Lower leg skin (tissue), 4 donors: ENCODE results near the gene PNKP. TPM values are rescaled to one million over a fixed set of nuclear protein-coding genes. Genes with fewer than 3 reads are reported as not detected.

ENCODE experiments used
- DNase-seq, 2 donors: peaks; one replicate each; pipeline ENCODE4 v3.0.0-alpha.2; 2019; ENCODE audit warnings: low spot score in 2 of 2
- H3K4me3 ChIP-seq: fragments of 200-600 bp; sonication (generic); 2 replicates; pipeline ENCODE4 v1.5.1; 2017; ENCODE audit warnings: mild to moderate bottlenecking, low read depth; ENCODE audit not compliant: poor library complexity, severe bottlenecking
- POLR2A ChIP-seq, 2 donors: fragments of 450-650 bp; IDR thresholded peaks; one replicate each; pipeline ENCODE4 v1.6.1; 2016 to 2017; ENCODE audit warnings: antibody characterized with exemption in 2 of 2, mild to moderate bottlenecking in 1 of 2, moderate library complexity in 1 of 2
- WGBS, 2 donors: methylation state at CpG; one replicate each; pipeline ENCODE4 v1.1.5; 2018; 5-methylcytosine and 5-hydroxymethylcytosine counted together
- intact Hi-C: fragments of 100-400 bp; cut with DNase I; formaldehyde crosslinking; loops from one replicate; pipeline ENCODE4 v1.15.0; 2023; ENCODE audit warnings: low total_unique reads
- total RNA-seq, 4 donors: library from RNA; depleted of rRNA; stranded (reverse); fragments of >200 nt; gene quantifications; one replicate each; pipeline ENCODE4 v1.1.0, GENCODE V29; 2016
- TF ChIP-seq, protein P1 (sequence below), 3 donors: fragments of 450-650 bp; IDR thresholded peaks; one replicate each; pipeline ENCODE4 v1.5.1; 2016; ENCODE audit warnings: antibody characterized with exemption in 3 of 3, mild to moderate bottlenecking in 3 of 3, moderate library complexity in 2 of 3

Gene PNKP
- total RNA-seq, 4 donors from 2014 or later = 29.3 to 49.7 (median 35.1) TPM

DNA sequence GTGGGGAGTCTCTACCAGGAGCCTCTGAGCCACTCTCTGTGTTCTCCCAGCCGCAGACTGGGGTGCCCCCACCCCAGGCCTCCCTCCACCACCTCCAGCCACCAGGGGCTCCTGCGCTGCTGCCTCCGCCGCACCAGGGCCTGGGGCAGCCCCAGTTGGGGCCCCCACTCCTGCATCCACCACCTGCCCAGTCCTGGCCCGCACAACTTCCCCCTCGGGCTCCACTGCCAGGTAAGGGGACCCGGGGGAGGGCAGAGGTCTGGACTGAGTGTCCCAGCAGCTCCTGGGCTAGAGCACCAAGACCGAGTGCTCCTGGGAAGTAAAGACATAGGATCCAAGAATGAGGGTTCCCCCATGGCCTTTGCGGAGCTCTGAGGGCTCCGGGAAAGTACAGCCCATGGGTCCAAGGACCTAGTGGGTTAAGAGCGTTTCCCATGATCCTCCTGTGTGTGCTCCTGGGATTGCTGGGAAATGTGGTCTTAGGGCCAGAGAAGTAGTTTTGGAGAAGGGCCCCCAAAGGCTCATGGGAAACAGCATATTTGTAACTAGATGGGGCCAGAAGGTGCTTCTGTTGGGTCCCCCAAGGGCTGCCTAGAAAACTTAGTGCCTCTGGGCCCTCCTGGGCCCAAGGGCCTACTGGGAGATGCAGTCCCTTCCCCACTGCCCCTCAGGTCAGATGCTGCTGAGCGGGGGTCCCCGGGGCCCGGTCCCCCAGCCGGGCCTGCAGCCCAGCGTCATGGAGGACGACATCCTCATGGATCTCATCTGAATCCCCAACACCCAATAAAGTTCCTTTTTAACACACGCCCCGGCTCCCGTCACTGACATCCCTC is 31.0 kb downstream of the PNKP start:
- WGBS, 2 donors = 91 to 94% methylated on average over 15 to 20 of the region's 20 CpGs

DNA sequence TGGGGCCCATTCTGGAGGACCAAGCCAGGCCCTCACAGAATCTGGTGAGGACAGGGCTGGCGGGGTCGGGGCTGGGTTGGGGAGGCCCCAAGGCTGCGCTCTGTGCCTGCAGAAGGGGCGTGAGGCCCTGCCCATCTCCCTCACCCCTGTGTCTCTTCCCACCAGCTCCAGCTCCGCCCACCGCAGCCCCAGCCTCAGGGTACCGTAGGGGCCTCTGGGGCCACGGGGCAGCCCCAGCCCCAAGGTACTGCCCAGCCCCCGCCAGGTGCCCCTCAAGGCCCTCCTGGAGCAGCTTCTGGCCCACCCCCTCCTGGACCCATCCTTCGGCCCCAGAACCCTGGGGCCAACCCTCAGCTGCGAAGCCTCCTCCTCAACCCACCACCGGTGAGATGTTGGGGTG is 31.8 kb downstream of the PNKP start:
- intact Hi-C loops = no loop called here
- 93 to 97% methylated on average over 7 to 12 of the region's 12 CpGs for WGBS, 2 donors
- no peak for DNase-seq
- H3K4me3 ChIP-seq = no peak overlapping the region
- no peak for TF ChIP-seq POLR2A (IDR thresholded peaks at IDR 0.05)
- TF ChIP-seq, protein P1, sequence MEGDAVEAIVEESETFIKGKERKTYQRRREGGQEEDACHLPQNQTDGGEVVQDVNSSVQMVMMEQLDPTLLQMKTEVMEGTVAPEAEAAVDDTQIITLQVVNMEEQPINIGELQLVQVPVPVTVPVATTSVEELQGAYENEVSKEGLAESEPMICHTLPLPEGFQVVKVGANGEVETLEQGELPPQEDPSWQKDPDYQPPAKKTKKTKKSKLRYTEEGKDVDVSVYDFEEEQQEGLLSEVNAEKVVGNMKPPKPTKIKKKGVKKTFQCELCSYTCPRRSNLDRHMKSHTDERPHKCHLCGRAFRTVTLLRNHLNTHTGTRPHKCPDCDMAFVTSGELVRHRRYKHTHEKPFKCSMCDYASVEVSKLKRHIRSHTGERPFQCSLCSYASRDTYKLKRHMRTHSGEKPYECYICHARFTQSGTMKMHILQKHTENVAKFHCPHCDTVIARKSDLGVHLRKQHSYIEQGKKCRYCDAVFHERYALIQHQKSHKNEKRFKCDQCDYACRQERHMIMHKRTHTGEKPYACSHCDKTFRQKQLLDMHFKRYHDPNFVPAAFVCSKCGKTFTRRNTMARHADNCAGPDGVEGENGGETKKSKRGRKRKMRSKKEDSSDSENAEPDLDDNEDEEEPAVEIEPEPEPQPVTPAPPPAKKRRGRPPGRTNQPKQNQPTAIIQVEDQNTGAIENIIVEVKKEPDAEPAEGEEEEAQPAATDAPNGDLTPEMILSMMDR (IDR thresholded peaks at IDR 0.05) = no peak

More for the DNA sequence above, 31.0 kb downstream of the PNKP start:
- no peak overlapping the region for H3K4me3 ChIP-seq
- intact Hi-C loops = no loop called here
- no peak for TF ChIP-seq POLR2A (IDR thresholded peaks at IDR 0.05)
- TF ChIP-seq, protein P1 (IDR thresholded peaks at IDR 0.05) = no peak
- DNase-seq = no peak

DNA sequence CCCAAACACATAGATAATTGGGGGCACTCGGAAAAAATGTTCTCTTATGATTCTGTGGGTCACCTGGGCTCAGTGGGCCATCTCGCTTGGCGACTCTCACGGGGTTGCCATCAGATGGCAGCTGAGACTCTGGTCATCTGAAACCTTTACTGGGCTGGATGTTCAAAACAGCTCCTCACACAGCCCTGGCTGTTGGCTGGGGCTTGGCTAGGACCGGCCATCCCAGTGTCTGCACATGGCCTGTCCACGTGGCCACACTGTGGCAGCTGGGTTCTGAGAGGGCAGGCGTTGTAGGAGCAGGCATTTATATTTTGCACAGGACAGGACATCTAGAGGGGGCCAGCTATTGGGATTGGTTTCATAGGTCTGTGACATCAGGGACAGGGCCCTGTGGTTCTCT is 33.8 kb downstream of the PNKP start:
- intact Hi-C loops = no loop called here
- WGBS, 2 donors = 96 to 97% methylated on average over 7 of the region's 7 CpGs
- TF ChIP-seq, protein P1 (IDR thresholded peaks at IDR 0.05) = no peak
- no peak for TF ChIP-seq POLR2A (IDR thresholded peaks at IDR 0.05)
- H3K4me3 ChIP-seq = no peak overlapping the region
- no peak for DNase-seq

DNA sequence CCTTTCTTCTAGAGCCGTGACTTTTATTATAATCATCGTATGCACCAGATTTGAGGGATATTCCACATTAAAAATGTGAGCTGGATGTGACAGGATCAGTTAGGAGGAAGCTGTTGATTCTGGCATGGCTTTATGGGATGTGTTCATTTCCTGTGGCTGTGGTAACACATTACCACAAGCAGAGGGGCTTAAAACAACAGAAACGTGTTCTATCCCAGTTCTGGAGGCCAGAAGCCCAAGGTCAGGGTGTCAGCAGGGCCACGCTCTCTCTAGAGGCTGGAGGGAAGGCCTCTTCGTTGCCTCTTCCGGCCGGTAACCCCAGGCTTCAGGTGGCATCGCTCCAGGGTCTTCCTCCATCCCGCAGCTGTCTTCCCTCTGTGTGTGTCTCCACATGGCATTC is 34.8 kb downstream of the PNKP start:
- no peak overlapping the region for H3K4me3 ChIP-seq
- WGBS, 2 donors = 73 to 80% methylated on average over 9 of the region's 9 CpGs
- intact Hi-C loops = no loop called here
- no peak for DNase-seq
- TF ChIP-seq, protein P1 (IDR thresholded peaks at IDR 0.05) = no peak

DNA sequence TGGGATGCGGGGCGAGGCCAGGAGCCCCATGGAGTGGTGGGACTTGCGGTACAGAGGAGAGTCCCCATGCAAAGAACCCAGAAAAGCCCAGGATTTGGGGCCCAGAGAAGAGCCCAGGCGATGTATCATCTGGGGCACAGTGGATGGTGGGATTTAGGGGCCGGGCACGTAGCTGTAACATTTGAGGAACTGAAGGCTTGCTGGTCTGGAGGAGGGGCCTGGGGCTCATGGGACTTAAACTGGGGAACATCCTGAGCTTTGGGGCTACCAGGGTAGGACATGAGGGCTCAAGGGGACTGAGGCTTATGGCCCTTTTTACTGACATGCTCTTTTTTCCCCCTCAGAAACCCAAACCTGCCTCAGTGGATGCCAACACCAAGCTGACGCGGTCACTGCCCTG is 35.8 kb downstream of the PNKP start:
- DNase-seq = no peak
- no peak overlapping the region for H3K4me3 ChIP-seq
- no peak for TF ChIP-seq POLR2A (IDR thresholded peaks at IDR 0.05)
- TF ChIP-seq, protein P1 (IDR thresholded peaks at IDR 0.05) = no peak
- 90 to 92% methylated on average over 8 of the region's 8 CpGs for WGBS, 2 donors
- intact Hi-C loops = no loop called here

DNA sequence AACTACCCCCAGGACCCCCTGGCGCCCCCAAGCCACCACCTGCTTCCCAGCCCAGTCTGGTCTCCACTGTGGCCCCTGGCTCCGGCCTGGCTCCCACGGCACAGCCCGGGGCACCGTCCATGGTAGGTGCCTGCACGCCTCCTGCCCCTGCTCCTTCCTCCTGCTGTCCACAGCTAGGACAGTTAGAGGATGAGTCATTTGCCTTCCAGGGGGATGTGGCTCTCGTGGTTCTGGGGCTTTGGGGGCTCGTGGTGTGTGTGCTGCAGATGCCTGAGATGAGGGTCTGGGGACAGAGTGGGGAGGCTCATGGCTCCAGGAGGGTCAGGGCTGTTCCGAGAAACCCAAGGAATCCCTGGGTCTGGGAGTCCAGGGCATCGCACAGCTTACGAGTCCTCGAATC is 36.6 kb downstream of the PNKP start:
- WGBS, 2 donors = 91% methylated on average over 10 to 12 of the region's 12 CpGs
- TF ChIP-seq POLR2A (IDR thresholded peaks at IDR 0.05) = no peak
- TF ChIP-seq, protein P1 (IDR thresholded peaks at IDR 0.05) = no peak
- DNase-seq = no peak
- intact Hi-C loops = no loop called here
- H3K4me3 ChIP-seq = no peak overlapping the region
